Smooth muscle cell (in vitro differentiated cells): ENCODE measurements around the gene GYPC. TPM values are rescaled to one million over a fixed set of nuclear protein-coding genes. Genes with fewer than 3 reads are reported as not detected.
"Not testable (repeated sequence)": the region's sequence is repeated elsewhere in the genome, so short reads cannot be mapped to it uniquely, and the experiment has no call there.

Source experiments
- DNase-seq: peaks from one replicate; lab custom pipeline; 2025; ENCODE audit not compliant: unreplicated experiment; lab: John Stamatoyannopoulos, UW
- H2AFZ ChIP-seq: fragments of 200-600 bp; sonication (generic); 2 replicates; pipeline ENCODE4 v1.6.0; 2016; ENCODE audit warnings: antibody characterized with exemption, low read depth, mild to moderate bottlenecking
- H3F3A ChIP-seq: fragments of 200-600 bp; sonication (generic); 2 replicates; pipeline ENCODE4 v1.6.0; 2017; ENCODE audit warnings: antibody characterized with exemption, low read depth
- H3K27ac ChIP-seq: fragments of 200-600 bp; sonication (generic); 2 replicates; pipeline ENCODE4 v1.5.1; 2016; ENCODE audit warnings: low read depth, mild to moderate bottlenecking
- H3K27me3 ChIP-seq: fragments of 200-600 bp; sonication (generic); 2 replicates; pipeline ENCODE4 v1.6.1; 2016; ENCODE audit warnings: low read depth, mild to moderate bottlenecking
- H3K36me3 ChIP-seq: fragments of 200-600 bp; sonication (generic); 2 replicates; pipeline ENCODE4 v1.5.1; 2016; ENCODE audit warnings: low read depth
- H3K4me1 ChIP-seq: fragments of 200-600 bp; sonication (generic); 2 replicates; pipeline ENCODE4 v1.5.1; 2016; ENCODE audit warnings: low read depth
- H3K4me2 ChIP-seq: fragments of 200-600 bp; sonication (generic); 2 replicates; pipeline ENCODE4 v1.6.0; 2016; ENCODE audit warnings: mild to moderate bottlenecking
- H3K4me3 ChIP-seq: fragments of 200-600 bp; sonication (generic); 2 replicates; pipeline ENCODE4 v1.5.1; 2016; ENCODE audit warnings: mild to moderate bottlenecking
- H3K79me2 ChIP-seq: fragments of 200-600 bp; sonication (generic); 2 replicates; pipeline ENCODE4 v1.6.0; 2016; ENCODE audit warnings: low read depth, mild to moderate bottlenecking
- H3K9ac ChIP-seq: fragments of 200-600 bp; sonication (generic); 2 replicates; pipeline ENCODE4 v1.6.0; 2016; ENCODE audit warnings: low read depth
- H3K9me3 ChIP-seq: fragments of 200-600 bp; sonication (generic); replicated peaks from 2 replicates; pipeline ENCODE4 v1.5.1; 2016; ENCODE audit warnings: low read depth
- H4K20me1 ChIP-seq: fragments of 200-600 bp; sonication (generic); 2 replicates; pipeline ENCODE4 v1.6.0; 2016; ENCODE audit warnings: low read depth
- CTCF ChIP-seq: fragments of 200-600 bp; sonication (generic); IDR thresholded peaks from 2 replicates; pipeline ENCODE4 v1.5.1; 2017; ENCODE audit warnings: borderline replicate concordance, mild to moderate bottlenecking, antibody characterized with exemption; ENCODE audit not compliant: insufficient read depth, poor library complexity, severe bottlenecking
- WGBS: methylation state at CpG from one replicate; pipeline ENCODE4 v1.1.7; 2016; ENCODE audit warnings: low lambda C conversion rate; 5-methylcytosine and 5-hydroxymethylcytosine counted together
- polyA plus RNA-seq: library from polyadenylated mRNA; unstranded; fragments of >200 nt; fragmentation: Nextera tagmentation; extraction: Ambion mirVana; gene quantifications from 2 replicates; pipeline ENCODE4 v1.2.1, GENCODE V29; 2016
- total RNA-seq: library from RNA; depleted of rRNA; stranded (reverse); fragments of >200 nt; gene quantifications from 2 replicates; pipeline ENCODE4 v1.2.3, GENCODE V29; 2014

The GYPC gene
- total and polyA plus RNA-seq, 2 experiments from 2014 or later, result 25.7 to 61.8 TPM

DNA sequence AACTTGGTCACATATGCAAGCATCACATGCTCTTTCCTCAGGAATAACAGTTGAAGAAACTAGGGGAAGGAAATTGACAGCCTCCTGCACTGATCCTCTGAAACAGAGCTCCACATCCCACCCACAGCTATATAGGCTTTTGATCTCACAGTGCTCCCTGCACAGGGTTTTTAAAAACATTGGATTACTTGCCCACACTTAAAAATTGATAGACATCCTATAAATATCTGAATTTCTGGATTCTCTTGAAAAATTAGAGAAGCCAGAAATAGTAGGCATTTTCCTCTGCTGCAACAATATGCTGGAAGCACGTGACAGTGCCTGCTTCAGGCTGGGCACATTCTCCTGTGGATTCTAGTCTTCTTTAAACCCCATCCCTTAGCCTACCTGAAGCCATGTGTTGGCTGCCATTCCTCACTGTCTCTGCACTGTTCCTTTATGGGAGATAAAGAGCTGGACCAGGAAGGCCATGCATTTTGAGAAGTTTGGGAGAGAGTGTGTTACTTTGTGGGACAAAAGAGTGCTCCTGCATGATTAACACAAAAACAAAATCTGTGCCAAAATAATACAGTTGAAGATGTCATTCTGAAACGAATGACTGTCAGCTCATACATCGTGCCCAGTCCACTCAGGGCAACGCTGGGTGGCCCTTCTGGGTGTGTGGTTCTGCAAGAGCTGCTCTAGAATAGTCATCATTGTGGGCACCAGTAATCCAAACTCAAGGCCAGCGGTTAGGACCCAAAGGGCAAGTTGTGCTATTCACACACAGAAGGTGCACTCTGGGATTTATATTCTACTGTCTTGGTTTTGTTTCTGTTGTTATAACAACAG lies 59.8 kb downstream of the GYPC start:
- H2AFZ ChIP-seq, result no peak overlapping the region
- no peak for TF ChIP-seq CTCF
- H3K4me2 ChIP-seq, result no peak overlapping the region
- WGBS, result 84% methylated on average over 5 of the region's 5 CpGs
- no peak overlapping the region for H3K27ac ChIP-seq
- H4K20me1 ChIP-seq, result no peaks in the 10 kb centered on the region
- DNase-seq, result no peak
- H3K4me3 ChIP-seq, result no peak overlapping the region
- no peaks in the 10 kb centered on the region for H3K27me3 ChIP-seq
- no peaks in the 10 kb centered on the region for H3F3A ChIP-seq
- no peaks in the 10 kb centered on the region for H3K4me1 ChIP-seq
- no peaks in the 10 kb centered on the region for H3K79me2 ChIP-seq
- H3K9ac ChIP-seq, result no peak overlapping the region
- no peaks in the 10 kb centered on the region for H3K9me3 ChIP-seq
- H3K36me3 ChIP-seq, result no peaks in the 10 kb centered on the region

DNA sequence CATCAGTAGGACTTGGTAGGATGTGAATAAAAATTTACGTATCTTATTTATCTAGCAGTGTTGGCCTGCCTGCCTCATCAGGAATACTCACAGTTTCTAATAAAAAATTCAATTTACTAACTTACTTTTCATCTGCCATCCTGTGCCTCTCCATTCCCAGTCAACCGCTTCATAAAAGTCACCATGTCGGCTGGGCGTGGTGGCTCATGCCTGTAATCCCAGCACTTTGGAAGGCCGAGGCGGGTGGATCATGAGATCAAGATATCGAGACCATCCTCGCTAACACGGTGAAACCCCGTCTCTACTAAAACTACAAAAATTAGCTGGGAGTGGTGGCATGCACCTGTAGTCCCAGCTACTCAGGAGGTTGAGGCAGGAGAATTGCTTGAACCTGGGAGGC lies 61.3 kb downstream of the GYPC start:
- not testable (repeated sequence) for H3K4me2 ChIP-seq, H3K4me3 ChIP-seq, H3K27ac ChIP-seq, H4K20me1 ChIP-seq, H3K4me1 ChIP-seq, H3K9ac ChIP-seq, H2AFZ ChIP-seq, DNase-seq, H3K79me2 ChIP-seq, H3K27me3 ChIP-seq, H3K36me3 ChIP-seq, H3K9me3 ChIP-seq, H3F3A ChIP-seq
- WGBS, result 93% methylated on average over 10 of the region's 10 CpGs

GRCh38 chr2:126717928-126718327 lies 62.0 kb downstream of the GYPC start:
- no peaks in the 10 kb centered on the region for H3F3A ChIP-seq
- H3K9me3 ChIP-seq, result no peaks in the 10 kb centered on the region
- no peak overlapping the region for H3K27ac ChIP-seq
- no peak for TF ChIP-seq CTCF
- no peaks in the 10 kb centered on the region for H3K27me3 ChIP-seq
- H3K36me3 ChIP-seq, result no peaks in the 10 kb centered on the region
- no peak overlapping the region for H3K4me2 ChIP-seq
- H3K4me1 ChIP-seq, result no peaks in the 10 kb centered on the region
- H2AFZ ChIP-seq, result no peak overlapping the region
- no peak overlapping the region for H3K9ac ChIP-seq
- no peak for DNase-seq
- no peak overlapping the region for H3K4me3 ChIP-seq
- WGBS, result 94% methylated on average over 5 of the region's 5 CpGs
- no peaks in the 10 kb centered on the region for H3K79me2 ChIP-seq
- H4K20me1 ChIP-seq, result no peaks in the 10 kb centered on the region

DNA sequence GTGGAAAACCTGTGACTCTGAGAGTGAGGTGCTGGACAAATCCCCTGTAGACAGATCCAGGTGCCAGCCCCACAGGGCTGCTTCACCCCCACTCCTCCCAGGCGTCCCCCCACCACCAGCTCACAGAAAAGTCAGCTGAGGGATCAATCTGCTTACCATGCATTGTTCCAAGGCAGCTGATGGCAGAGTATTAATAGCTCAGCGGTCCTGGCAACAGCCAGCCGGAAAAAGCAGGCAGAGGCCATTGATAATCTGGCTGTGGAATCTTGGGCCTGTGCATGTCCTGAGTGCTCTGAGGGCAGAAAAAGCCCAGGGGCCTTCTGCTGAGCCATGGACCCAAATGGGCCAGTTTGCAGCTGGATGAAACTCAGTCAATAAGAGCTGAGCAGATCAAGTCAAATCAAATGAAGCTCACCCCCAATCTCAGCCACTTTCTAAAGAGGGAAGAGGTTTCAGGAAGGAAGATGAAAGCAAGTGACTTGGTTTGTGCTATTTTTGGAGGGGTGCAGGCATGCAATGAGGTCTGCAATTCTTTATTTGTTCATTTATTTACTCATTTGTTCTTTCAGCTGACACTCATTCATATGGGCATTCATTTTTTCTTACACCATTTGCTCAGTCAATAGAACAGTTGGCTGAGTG lies 63.4 kb downstream of the GYPC start:
- Histone ChIP-seq H2AFZ (no peak overlapping the region), H3F3A (no peaks in the 10 kb centered on the region), H3K27ac (no peak overlapping the region), H3K9me3 (no peaks in the 10 kb centered on the region), H4K20me1 (no peaks in the 10 kb centered on the region), H3K79me2 (no peaks in the 10 kb centered on the region), H3K27me3 (no peaks in the 10 kb centered on the region), H3K36me3 (no peaks in the 10 kb centered on the region), H3K4me3 (no peak overlapping the region), H3K4me1 (no peaks in the 10 kb centered on the region), H3K4me2 (no peak overlapping the region), H3K9ac (no peak overlapping the region)
- DNase-seq, result no peak
- no peak for TF ChIP-seq CTCF
- WGBS, result 82% methylated on average over 3 of the region's 3 CpGs
